ENCODE measurements around the gene FNIP2.
A peak's percentile ranks its signal among the peaks of the same experiment; 100 is the strongest.
"Not testable (repeated sequence)": the region's sequence is repeated elsewhere in the genome, so short reads cannot be mapped to it uniquely, and the experiment has no call there.

FNIP2 gene

DNA sequence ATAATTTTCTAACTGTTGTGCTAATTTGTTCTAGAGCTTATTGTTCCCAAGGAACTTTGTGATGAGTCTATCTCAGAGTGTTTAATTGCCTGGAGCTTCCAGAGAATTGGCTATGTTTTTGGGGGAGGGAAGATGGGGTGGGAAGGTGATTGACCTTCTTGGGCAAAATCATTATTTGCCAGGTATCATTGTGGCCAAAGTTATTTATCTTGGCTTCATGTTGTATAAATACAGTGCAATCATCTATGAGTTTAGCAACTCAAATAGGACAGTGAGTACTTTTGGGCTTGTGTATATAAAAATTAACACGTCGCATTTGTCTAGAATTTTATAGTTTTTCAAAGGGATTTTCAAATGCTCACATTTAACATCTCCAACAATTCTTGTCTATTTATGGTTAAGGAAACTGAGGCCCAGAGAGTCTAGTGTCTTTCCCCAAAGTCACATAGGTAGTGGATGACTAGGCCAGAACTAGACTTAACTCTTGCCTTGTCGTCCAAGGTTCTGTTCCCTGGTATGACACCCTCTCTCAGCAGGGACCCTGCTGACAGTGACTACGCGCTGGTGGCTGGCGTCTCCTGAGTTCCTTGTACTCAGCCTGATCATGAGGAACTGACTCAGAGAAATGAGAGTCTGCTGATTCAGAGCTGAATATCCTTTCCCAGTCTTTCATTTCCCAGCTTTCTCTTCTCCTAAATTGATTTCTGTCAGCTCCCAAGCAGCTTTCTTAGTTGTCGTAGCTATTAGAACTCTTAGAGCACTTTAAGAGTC, 27.7 kb downstream of the FNIP2 start:
- no peak for DNase-seq

DNA sequence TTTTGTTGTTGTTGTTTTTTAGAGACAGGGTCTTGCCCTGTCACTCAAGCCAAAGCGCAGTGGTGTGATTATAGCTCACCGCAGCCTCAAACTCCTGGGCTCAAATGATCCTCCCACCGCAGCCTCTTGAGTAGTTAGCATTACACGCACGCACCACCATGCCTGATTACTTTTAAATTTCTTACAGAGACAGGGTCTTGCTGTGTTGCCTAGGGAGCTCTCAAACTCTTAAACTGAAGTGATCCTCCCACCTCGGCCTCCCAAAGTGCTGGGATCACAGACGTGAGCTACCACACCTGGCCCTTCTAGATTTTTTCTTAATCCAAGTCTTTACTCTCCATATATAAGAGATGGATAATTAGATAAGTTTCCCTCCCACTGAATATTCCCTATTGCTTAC, 29.2 kb downstream of the FNIP2 start:
- no peak for DNase-seq

DNA sequence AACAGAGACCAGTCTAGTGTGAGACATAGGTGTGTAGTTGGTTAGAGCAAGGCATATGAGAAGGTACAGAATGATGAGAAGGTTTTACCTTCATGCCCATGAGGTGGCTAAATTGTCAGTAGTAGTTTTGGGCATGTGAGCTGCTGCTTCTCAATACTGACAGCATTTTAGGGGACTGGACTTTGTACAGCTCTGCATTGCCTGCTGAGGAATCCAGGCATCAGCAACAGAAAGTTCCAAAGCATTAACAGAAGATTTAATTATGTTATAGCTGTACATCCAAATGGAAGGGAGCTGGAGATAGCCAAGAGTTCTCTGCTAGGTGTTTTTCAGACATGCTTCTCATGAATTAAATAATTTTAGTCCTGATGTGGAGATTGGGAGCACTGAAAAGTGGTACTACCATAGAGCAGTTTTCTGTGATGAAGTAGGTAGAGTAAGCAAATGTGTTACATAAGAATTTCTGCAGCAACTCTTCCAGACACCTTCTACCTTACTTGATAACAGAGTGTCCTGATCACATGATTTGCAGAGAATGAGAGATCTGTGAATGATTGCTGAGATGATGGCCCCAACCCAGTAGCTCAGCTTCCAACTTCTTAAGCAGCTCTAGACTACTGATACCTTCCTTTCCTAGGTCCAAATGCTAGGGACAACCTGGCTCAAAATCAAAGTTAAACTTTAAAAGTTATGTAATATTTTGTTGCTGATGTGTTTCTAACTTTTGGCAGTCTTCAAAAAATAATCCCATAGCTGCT, 30.4 kb downstream of the FNIP2 start:
- no peak for DNase-seq

DNA sequence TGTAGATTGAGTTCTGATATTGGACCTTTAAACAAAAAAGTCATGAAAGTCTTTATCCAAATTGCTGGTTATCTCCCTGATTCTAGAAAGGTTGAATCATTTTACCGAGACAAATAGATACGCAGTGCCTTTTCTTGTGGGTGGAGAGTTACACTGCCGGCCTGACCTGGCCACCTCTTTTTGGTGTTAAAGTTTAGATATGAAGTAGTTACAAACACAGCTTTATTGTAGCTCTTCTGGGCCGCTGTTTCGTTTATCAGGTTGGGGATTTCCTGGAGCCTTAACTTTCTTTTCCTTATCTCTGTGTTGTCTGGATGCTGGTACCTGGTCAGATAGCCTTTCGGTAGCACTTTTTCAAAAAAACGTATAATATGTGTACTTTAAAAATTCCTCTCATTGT, 31.0 kb downstream of the FNIP2 start:
- DNase-seq, result no peak

DNA sequence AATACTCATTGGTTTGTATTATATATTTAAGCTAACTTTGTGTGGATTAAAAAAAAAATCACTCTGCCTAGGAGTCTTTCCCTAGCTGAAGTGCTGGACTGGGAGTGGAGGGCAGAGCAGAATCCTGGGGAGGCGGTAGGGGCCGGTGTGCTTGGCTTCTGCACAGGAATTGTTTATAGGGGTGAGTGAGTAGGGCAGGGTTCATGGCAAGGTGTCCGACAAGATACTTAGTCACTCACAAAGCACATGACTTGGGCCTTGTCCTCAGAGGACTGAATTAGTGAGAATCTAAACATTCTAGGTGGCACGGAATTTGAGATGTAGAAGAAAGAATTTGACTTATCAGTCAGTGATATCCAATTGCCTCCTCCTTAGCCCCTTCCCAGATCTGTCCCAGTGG, 32.2 kb downstream of the FNIP2 start:
- DNase-seq, result no peak

DNA sequence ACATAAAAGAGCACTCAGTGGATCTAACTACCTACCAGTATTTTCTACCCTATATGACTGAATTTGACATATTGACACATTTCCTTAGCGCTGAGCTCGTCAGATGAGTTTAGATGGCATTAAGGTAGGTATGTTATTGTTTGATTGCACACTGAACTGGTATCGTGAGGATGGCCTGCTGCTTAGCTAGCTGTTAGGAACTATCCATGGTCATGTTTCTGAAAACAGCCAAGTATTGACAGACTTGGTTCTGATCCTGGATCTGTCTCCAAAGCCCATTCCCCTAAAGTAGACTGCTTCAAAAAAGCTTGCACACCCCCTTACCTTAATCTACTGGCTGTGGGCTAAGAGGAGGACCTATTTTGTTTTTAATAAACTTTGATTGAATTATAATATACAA, 32.9 kb downstream of the FNIP2 start:
- no peak for DNase-seq

DNA sequence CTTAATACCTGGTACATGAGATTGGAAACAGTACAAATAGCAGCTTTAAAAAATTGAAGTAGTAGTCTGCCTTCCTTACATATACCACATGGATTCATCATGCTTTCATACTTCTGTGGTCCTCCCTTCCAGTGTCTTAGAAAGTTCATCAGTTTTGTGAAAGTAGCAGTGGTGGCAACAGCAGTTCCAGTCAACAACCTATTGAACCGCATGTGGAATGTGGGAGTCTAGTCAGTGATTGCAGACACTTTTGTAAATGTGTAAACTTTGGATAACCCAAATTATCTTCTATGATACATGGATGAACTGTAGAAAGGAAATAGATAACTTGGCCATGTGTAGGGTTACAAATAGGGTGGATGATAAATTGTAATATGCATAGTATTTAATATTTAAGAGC, 34.1 kb downstream of the FNIP2 start:
- DNase-seq, result no peak

DNA sequence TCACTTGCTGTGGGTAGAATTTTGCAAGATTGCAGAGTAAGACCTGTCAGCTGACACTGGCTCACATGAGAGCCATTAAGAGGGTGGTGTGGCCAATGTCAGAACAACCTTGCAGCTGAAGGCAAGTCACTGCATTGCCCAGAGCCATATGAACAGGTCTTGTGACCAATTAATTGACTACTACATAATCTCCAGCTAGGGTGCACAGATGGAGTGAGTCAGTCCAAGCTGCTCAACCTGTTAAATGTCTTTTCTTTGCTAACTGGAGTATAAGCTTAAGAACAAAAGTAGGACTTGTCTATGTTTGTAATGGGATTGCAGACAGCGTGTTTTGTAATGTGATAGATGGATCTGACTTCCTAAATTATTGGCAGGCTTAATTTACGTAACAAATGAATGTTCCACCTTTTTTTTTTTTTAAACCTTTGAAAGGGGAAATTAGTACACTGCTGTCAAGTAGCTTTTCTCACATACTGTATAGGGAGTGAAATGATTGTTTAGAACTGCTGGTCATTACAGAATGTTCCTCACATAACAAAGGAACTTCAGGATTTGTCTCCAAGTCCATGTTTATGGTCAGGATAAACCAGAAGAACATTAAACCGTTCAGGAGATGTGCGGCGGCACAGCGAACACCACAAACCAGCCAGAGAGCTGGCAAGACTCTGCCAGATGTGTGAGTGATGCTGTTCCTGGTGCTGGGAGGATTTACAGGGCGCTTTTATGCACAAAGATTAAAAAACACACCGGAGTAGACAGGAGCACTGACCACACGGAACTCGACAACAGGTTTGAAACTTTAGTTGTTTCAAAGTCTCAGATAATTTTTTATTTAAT, 37.0 kb downstream of the FNIP2 start:
- DNase-seq, result no peak

GRCh38 chr4:158807691-158808090, 38.9 kb downstream of the FNIP2 start:
- no peak for DNase-seq

GRCh38 chr4:158808399-158808798, 39.6 kb downstream of the FNIP2 start:
- no peak for DNase-seq

DNA sequence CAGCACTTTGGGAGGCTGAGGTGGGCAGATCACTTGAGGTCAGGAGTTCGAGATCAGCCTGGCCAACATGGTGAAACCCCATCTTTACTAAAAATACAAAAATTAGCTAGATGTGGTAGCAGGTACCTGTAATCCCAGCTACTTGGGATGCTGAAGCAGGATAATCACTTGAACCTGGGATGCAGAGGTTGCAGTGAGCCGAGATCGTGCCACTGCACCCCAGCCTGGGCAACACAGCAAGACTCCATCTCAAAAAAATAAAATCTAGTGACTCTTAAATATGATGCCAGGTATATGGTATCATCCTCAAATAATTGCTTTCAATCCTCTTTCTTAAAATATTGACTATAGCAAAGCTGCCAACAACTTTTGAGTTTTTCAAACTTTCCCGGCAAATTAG, 40.4 kb downstream of the FNIP2 start:
- not testable (repeated sequence) for DNase-seq

GRCh38 chr4:158809611-158810486, 41.0 kb downstream of the FNIP2 start:
- peak; percentile 21 for DNase-seq

- no peak for DNase-seq
These were observed 41.8 kb downstream of the FNIP2 start for GRCh38 chr4:158810487-158811215.

DNA sequence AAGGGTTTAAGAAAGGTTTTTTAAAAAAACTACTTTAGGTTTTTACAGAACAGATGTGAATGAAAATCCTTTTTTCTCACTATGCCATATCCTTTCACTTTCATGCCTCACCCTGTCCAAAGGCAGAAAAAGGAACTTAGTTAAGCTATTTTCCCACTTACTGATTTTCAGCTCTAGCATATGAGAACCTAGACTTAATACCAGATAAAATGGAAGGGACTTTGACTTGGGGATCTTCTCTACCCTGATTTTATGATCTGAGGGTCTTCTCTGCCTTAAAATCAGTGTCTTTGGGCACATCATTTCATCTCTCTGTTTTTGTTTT, 42.4 kb downstream of the FNIP2 start:
- DNase-seq, result no peak

DNA sequence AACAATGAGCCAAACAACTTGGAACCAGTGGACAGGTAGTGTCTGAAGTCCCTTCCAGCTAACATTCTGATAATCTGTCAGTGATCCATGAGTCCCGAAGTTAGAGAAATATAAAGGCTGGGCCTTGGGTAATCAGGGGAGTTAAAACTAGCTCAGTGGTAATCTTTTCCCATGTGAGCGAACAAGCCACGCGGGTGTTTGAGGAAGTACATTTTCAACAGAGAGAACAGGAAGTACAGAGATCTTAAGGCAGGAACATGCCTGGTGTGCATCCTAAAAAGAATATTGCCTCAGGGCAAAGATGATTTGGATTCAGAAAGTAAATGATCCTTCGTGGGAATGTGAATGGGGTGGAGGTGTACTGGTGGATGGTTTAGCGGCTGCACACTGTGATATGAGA, 42.9 kb downstream of the FNIP2 start:
- no peak for DNase-seq

- DNase-seq, result no peak
These were observed 43.3 kb downstream of the FNIP2 start for GRCh38 chr4:158812133-158812532.

GRCh38 chr4:158812543-158812942, 43.7 kb downstream of the FNIP2 start:
- no peak for DNase-seq

GRCh38 chr4:158813113-158813512, 44.3 kb downstream of the FNIP2 start:
- no peak for DNase-seq

DNA sequence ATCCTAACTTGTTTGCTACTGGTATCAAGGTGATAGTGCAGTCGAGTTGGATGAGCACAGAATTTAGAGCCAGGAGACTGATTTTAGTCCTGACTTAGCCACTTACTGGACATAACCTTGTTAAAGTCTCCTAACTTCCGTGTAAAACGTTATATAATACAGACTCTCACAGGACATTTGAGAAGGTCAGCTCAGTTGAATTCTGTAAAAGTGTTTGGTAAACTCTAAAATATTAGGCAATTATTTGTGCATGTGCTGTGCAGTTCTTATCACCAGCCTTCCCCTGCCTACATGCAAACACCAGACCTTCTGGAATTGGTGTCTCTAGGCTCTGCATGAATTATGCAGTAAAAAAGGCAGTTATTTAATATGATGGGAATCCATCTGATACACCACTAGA, 45.4 kb downstream of the FNIP2 start:
- no peak for DNase-seq

GRCh38 chr4:158814636-158815330, 46.0 kb downstream of the FNIP2 start:
- no peak for DNase-seq

GRCh38 chr4:158816955-158817354, 48.1 kb downstream of the FNIP2 start:
- DNase-seq, result no peak
